Testis (tissue), 2 donors: Measurements from ENCODE around the gene TMA7.

Experiments
- CTCF ChIP-seq, 3 experiments: fragments of 450-650 bp in 2 of 3; fragments of 200-600 bp in 1 of 3; sonication (generic) in 1 of 3; IDR thresholded peaks; one replicate each; pipeline ENCODE4 v1.5.1; 2016 to 2019; ENCODE audit warnings: antibody characterized with exemption in 3 of 3, mild to moderate bottlenecking in 2 of 3, moderate library complexity in 1 of 3
- POLR2A ChIP-seq: fragments of 450-650 bp; IDR thresholded peaks from one replicate; pipeline ENCODE4 v1.6.1; 2017; ENCODE audit warnings: antibody characterized with exemption, mild to moderate bottlenecking, moderate library complexity

- TF ChIP-seq CTCF (IDR thresholded peaks at IDR 0.05) (no peak), POLR2A (no peak)
Measured at GRCh38 chr3:48397767-48398681, 42.0 kb upstream of the TMA7 start.
